Chondrocyte (in vitro differentiated cells): ENCODE measurements around the gene ENO2. TPM values are rescaled to one million over a fixed set of nuclear protein-coding genes. Genes with fewer than 3 reads are reported as not detected.

Experiments used
- DNase-seq: peaks from one replicate; pipeline ENCODE4 v3.0.0; 2021; ENCODE audit warnings: mixed read lengths, low spot score
- H3K27ac Mint-ChIP-seq: one replicate; pipeline ENCODE4 v1.8.0; 2021; ENCODE audit warnings: mild to moderate bottlenecking, moderate library complexity, mixed read lengths; ENCODE audit not compliant: unreplicated experiment
- H3K27me3 Mint-ChIP-seq: 2 replicates; pipeline ENCODE4 v1.8.0; 2021; ENCODE audit warnings: low read depth, mixed read lengths
- H3K36me3 Mint-ChIP-seq: 2 replicates; pipeline ENCODE4 v1.8.0; 2021; ENCODE audit warnings: low read depth, mixed read lengths
- H3K4me1 Mint-ChIP-seq: 2 replicates; pipeline ENCODE4 v1.8.0; 2021; ENCODE audit warnings: low read depth, mild to moderate bottlenecking, mixed read lengths
- H3K4me3 Mint-ChIP-seq: one replicate; pipeline ENCODE4 v1.8.0; 2021; ENCODE audit warnings: mild to moderate bottlenecking, moderate library complexity, mixed read lengths; ENCODE audit not compliant: unreplicated experiment
- H3K9me3 Mint-ChIP-seq: 2 replicates; pipeline ENCODE4 v1.8.0; 2021; ENCODE audit warnings: low read depth, mixed read lengths
- CTCF ChIP-seq: fragments of 200-600 bp; sonication (generic); IDR thresholded peaks from 2 replicates; pipeline ENCODE4 v1.5.0; 2021; ENCODE audit warnings: antibody characterized with exemption, mild to moderate bottlenecking, moderate library complexity
- total RNA-seq: library from RNA; stranded (reverse); gene quantifications from 3 replicates; pipeline ENCODE4 v1.2.1, GENCODE V29; 2021

ENO2 gene
- total RNA-seq, 1 donor from 2014 or later: 58.6 TPM

DNA sequence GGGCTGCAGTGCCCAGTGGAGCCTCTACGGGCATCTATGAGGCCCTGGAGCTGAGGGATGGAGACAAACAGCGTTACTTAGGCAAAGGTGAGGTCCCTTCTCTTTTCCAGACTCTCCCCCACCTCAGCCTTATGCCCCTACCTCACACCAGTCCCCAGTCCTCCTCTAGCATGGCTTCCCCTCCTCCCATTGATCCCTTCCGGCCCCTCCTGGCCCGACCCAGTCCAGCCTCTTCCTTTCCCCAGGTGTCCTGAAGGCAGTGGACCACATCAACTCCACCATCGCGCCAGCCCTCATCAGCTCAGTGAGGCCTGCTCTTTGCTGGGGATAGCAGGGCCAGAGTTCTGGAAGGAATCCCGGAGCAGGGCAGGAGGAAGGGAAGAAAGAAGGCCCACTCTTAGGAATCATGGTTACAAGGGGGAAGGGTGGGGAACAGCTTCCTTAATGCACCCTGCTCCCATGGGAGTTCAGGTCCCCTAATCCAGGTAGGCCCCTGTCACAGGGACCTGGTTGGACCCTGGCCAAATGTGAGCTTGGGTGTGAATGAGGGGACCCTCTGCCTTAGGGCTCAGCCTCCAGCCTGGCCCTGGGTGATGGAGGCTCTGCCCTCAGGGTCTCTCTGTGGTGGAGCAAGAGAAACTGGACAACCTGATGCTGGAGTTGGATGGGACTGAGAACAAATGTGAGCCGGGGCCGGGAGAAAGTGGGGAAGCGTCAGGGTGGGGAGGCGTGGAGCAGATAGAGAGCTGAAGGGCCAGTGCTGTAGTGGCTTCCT, 2.2 kb downstream of the ENO2 start:
- Mint-ChIP-seq H3K4me3 (peak overlapping the region; percentile 45), H3K9me3 (no peaks in the 10 kb centered on the region), H3K36me3 (peaks cover 9% of the 10 kb centered on the region), H3K27me3 (no peaks in the 10 kb centered on the region), H3K27ac (no peak overlapping the region), H3K4me1 (peaks cover 31% of the 10 kb centered on the region)
- no peak for TF ChIP-seq CTCF
- peak; percentile 73 for DNase-seq

DNA sequence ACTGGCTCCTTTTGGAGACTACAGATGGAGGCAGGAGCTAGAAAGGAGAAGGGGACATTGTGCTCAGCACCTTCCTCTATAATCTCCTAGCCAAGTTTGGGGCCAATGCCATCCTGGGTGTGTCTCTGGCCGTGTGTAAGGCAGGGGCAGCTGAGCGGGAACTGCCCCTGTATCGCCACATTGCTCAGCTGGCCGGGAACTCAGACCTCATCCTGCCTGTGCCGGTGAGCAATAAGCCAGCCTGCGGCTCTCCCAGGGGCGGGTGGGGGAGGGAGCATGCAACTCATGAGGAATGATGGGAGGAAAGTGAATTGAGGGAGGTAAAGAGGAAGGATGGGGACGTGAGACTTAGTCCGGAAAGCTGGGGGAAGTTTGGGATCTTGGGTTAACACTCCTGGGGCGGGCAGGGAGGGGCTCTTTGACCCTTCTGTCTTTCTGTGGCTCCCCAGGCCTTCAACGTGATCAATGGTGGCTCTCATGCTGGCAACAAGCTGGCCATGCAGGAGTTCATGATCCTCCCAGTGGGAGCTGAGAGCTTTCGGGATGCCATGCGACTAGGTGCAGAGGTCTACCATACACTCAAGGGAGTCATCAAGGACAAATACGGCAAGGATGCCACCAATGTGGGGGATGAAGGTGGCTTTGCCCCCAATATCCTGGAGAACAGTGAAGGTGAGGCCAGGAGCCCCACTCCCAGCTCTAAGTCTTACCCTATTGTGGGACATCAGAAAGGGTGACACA, 3.3 kb downstream of the ENO2 start:
- Mint-ChIP-seq H3K9me3 (no peaks in the 10 kb centered on the region), H3K4me1 (peaks cover 31% of the 10 kb centered on the region), H3K36me3 (peaks cover 9% of the 10 kb centered on the region), H3K4me3 (no peak overlapping the region), H3K27me3 (no peaks in the 10 kb centered on the region), H3K27ac (no peak overlapping the region)
- TF ChIP-seq CTCF: no peak
- DNase-seq: peak; percentile 42

- Mint-ChIP-seq H3K9me3 (no peaks in the 10 kb centered on the region), H3K36me3 (peaks cover 9% of the 10 kb centered on the region), H3K4me1 (peaks cover 28% of the 10 kb centered on the region), H3K4me3 (no peak overlapping the region), H3K27ac (no peak overlapping the region), H3K27me3 (no peaks in the 10 kb centered on the region)
- peak; percentile 66 for DNase-seq
- TF ChIP-seq CTCF: peak; percentile 13
Measured at GRCh38 chr12:6919588-6919987, 5.2 kb downstream of the ENO2 start.

DNA sequence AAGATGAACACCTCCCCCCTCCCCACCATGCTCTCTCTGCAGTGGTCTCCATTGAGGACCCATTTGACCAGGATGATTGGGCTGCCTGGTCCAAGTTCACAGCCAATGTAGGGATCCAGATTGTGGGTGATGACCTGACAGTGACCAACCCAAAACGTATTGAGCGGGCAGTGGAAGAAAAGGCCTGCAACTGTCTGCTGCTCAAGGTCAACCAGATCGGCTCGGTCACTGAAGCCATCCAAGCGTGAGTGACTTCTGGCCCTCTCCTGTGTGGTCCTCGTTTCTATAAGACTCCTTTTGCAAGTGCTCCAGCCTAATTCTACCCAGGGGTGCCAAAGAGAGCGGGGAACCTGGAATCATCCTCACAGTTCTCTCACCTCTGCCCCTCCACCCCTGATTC, 7.2 kb downstream of the ENO2 start:
- no peak for TF ChIP-seq CTCF
- H3K36me3 Mint-ChIP-seq: peaks cover 8% of the 10 kb centered on the region
- H3K4me1 Mint-ChIP-seq: peaks cover 32% of the 10 kb centered on the region
- H3K4me3 Mint-ChIP-seq: no peak overlapping the region
- H3K27ac Mint-ChIP-seq: no peak overlapping the region
- no peaks in the 10 kb centered on the region for H3K27me3 Mint-ChIP-seq
- H3K9me3 Mint-ChIP-seq: no peaks in the 10 kb centered on the region
- DNase-seq: peak; percentile 51

GRCh38 chr12:6921996-6922946, 7.9 kb downstream of the ENO2 start:
- Mint-ChIP-seq H3K36me3 (peaks cover 5% of the 10 kb centered on the region), H3K27ac (no peak overlapping the region), H3K9me3 (no peaks in the 10 kb centered on the region), H3K4me3 (no peak overlapping the region), H3K27me3 (no peaks in the 10 kb centered on the region), H3K4me1 (peaks cover 35% of the 10 kb centered on the region)
- TF ChIP-seq CTCF: no peak
- no peak for DNase-seq
